Measurements from ENCODE around the gene ZBTB7C.

ZBTB7C gene

GRCh38 chr18:48328473-48329210 lies 80.5 kb downstream of the ZBTB7C start:
- no peak overlapping the region for H3K9ac ChIP-seq (ENCODE audit: low read depth, low read length, poor library complexity, severe bottlenecking)
- H3K9me3 ChIP-seq (ENCODE audit: insufficient read depth, low read depth, low read length), result no peaks in the 10 kb centered on the region
- H3K4me2 ChIP-seq (ENCODE audit: low read depth, low read length, poor library complexity, severe bottlenecking), result no peak overlapping the region
- H3K36me3 ChIP-seq (ENCODE audit: insufficient read depth, low read length), result no peaks in the 10 kb centered on the region
- peaks cover 6% of the 10 kb centered on the region for H3K4me1 ChIP-seq (ENCODE audit: insufficient read depth, low read length, poor library complexity, severe bottlenecking)
- H4K20me1 ChIP-seq (ENCODE audit: insufficient read depth, low read length, poor library complexity, severe bottlenecking), result no peaks in the 10 kb centered on the region
- no peaks in the 10 kb centered on the region for H3F3A ChIP-seq (ENCODE audit: low read depth)
- no peaks in the 10 kb centered on the region for H3K79me2 ChIP-seq (ENCODE audit: insufficient read depth, low read length)
- no peaks in the 10 kb centered on the region for H3K9me2 ChIP-seq (replicated peaks; ENCODE audit: low read depth, low read length)
- no peak overlapping the region for H2AFZ ChIP-seq (ENCODE audit: low read length)
- TF ChIP-seq CTCF (conservative IDR thresholded peaks at IDR 0.05; ENCODE audit: low read length) (no peak), EZH2phosphoT487 (IDR thresholded peaks at IDR 0.05; ENCODE audit: borderline replicate concordance) (no peak)
- no peaks in the 10 kb centered on the region for H3K27me3 ChIP-seq (ENCODE audit: insufficient read depth, low read length, poor library complexity, severe bottlenecking)
- H3K4me3 ChIP-seq (ENCODE audit: low read length, poor library complexity, severe bottlenecking), result no peak overlapping the region

- Histone ChIP-seq H4K20me1 (ENCODE audit: insufficient read depth, low read length, poor library complexity, severe bottlenecking) (no peaks in the 10 kb centered on the region), H3K4me2 (ENCODE audit: low read depth, low read length, poor library complexity, severe bottlenecking) (no peak overlapping the region), H3K9ac (ENCODE audit: low read depth, low read length, poor library complexity, severe bottlenecking) (no peak overlapping the region), H3K36me3 (ENCODE audit: insufficient read depth, low read length) (no peaks in the 10 kb centered on the region), H2AFZ (ENCODE audit: low read length) (no peak overlapping the region), H3K79me2 (ENCODE audit: insufficient read depth, low read length) (no peaks in the 10 kb centered on the region), H3K9me2 (replicated peaks; ENCODE audit: low read depth, low read length) (no peaks in the 10 kb centered on the region), H3F3A (ENCODE audit: low read depth) (no peaks in the 10 kb centered on the region), H3K4me3 (ENCODE audit: low read length, poor library complexity, severe bottlenecking) (no peak overlapping the region), H3K27me3 (ENCODE audit: insufficient read depth, low read length, poor library complexity, severe bottlenecking) (no peaks in the 10 kb centered on the region), H3K9me3 (ENCODE audit: insufficient read depth, low read depth, low read length) (no peaks in the 10 kb centered on the region), H3K4me1 (ENCODE audit: insufficient read depth, low read length, poor library complexity, severe bottlenecking) (no peaks in the 10 kb centered on the region)
- TF ChIP-seq CTCF (conservative IDR thresholded peaks at IDR 0.05; ENCODE audit: low read length) (no peak), EZH2phosphoT487 (IDR thresholded peaks at IDR 0.05; ENCODE audit: borderline replicate concordance) (no peak)
These were observed 82.1 kb downstream of the ZBTB7C start for GRCh38 chr18:48326901-48327675.

- Histone ChIP-seq H3K36me3 (ENCODE audit: insufficient read depth, low read length) (no peaks in the 10 kb centered on the region), H2AFZ (ENCODE audit: low read length) (no peak overlapping the region), H3K9me2 (replicated peaks; ENCODE audit: low read depth, low read length) (no peaks in the 10 kb centered on the region), H3K9ac (ENCODE audit: low read depth, low read length, poor library complexity, severe bottlenecking) (no peak overlapping the region), H3K9me3 (ENCODE audit: insufficient read depth, low read depth, low read length) (no peaks in the 10 kb centered on the region), H4K20me1 (ENCODE audit: insufficient read depth, low read length, poor library complexity, severe bottlenecking) (no peaks in the 10 kb centered on the region), H3K4me2 (ENCODE audit: low read depth, low read length, poor library complexity, severe bottlenecking) (no peak overlapping the region), H3K4me3 (ENCODE audit: low read length, poor library complexity, severe bottlenecking) (no peak overlapping the region), H3F3A (ENCODE audit: low read depth) (no peaks in the 10 kb centered on the region), H3K27me3 (ENCODE audit: insufficient read depth, low read length, poor library complexity, severe bottlenecking) (no peaks in the 10 kb centered on the region), H3K4me1 (ENCODE audit: insufficient read depth, low read length, poor library complexity, severe bottlenecking) (peaks cover 10% of the 10 kb centered on the region), H3K79me2 (ENCODE audit: insufficient read depth, low read length) (no peaks in the 10 kb centered on the region)
- TF ChIP-seq EZH2phosphoT487 (IDR thresholded peaks at IDR 0.05; ENCODE audit: borderline replicate concordance) (no peak), CTCF (conservative IDR thresholded peaks at IDR 0.05; ENCODE audit: low read length) (no peak)
These were observed 84.0 kb downstream of the ZBTB7C start for GRCh38 chr18:48325115-48325665.

Measured in Loucy (cell line).